Neural progenitor cell (in vitro differentiated cells): ENCODE measurements around the gene NKX1-2.

Experiments used
- CTCF ChIP-seq: fragments of 200-600 bp; sonication (generic); IDR thresholded peaks from 2 replicates; pipeline ENCODE4 v1.5.1; 2017; ENCODE audit warnings: antibody characterized with exemption, mild to moderate bottlenecking
- EZH2 ChIP-seq: fragments of 200-600 bp; sonication (generic); IDR thresholded peaks from 2 replicates; pipeline ENCODE4 v1.6.1; 2017; ENCODE audit warnings: antibody characterized with exemption, mild to moderate bottlenecking, moderate library complexity
- EZH2phosphoT487 ChIP-seq: fragments of 200-600 bp; sonication (generic); IDR thresholded peaks from 2 replicates; pipeline ENCODE4 v1.6.1; 2017; ENCODE audit warnings: antibody characterized with exemption

- TF ChIP-seq EZH2phosphoT487 (no peak), CTCF (no peak), EZH2 (no peak)
Observed at GRCh38 chr10:124420254-124420653, 29.6 kb downstream of the NKX1-2 start.
